Hematopoietic multipotent progenitor cell treated with erythropoietin and hydrocortisone succinate and interleukin-3 and kit ligand, for 17 days (in vitro differentiated cells): ENCODE results near the gene CMIP.

Experiments used
- DNase-seq: peaks from one replicate; pipeline ENCODE4 v3.0.0-alpha.2; 2015; ENCODE audit warnings: low spot score

CMIP gene

DNA sequence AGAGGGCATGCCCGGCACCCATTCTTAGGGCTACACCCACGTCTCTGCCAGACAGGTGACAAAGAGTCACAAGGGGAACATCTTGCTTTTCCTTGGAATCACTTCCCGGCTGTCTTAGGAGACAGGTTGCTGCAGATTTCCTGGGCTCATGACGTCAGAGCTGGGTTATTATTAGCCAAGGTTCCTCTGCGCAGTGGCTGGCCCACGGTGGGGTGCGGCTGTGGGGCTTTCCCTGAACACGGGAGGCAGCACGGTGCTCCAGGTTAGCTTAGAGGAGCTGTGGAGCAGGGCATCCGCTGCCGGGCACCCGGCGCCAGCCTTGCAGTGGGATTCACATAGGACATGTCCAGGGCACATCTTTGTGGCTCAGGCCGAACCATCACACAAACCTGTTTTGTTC lies 216.5 kb downstream of the CMIP start:
- DNase-seq, result no peak

- DNase-seq, result no peak
Observed at GRCh38 chr16:81664153-81664552, 219.5 kb downstream of the CMIP start.

DNA sequence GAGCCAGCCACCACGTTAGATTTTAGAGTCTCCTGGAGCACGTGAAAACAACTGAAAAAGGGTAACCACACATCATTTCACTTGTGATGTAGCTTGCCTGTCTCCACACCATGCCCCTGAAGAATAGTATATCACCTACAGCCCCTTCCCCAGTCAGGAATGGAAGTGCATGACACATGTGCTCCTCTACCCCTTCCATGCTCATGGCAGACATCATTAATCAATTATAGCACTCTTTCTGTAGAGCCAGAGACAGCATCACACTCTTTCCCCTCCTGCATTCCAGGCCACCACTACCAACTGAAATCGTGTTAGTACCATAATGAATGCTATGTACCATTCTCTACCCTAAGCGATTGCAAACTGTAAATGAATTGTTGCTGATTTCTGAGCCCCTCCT lies 221.0 kb downstream of the CMIP start:
- DNase-seq, result no peak

DNA sequence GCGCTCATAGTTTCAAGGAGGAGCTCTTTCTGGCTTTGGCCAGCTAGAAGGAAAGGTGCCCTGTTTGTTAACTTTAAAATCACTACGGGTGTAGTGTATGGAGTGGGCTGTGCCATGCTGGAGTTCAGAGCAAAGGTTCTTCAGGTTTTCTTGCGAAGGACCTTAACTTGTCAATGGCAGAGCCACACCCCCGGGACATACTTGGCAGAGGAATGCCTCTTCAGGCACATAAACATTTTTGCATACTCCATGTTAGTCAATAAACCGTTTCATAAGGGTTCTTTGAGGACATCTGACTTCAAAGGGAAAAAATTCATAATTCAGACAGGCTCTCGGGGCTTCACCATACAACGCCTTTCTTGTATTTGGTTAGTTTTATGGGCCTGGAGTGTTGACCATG lies 221.5 kb downstream of the CMIP start:
- no peak for DNase-seq

- DNase-seq, result no peak
Observed at GRCh38 chr16:81668243-81669097, 223.9 kb downstream of the CMIP start.

GRCh38 chr16:81669473-81670350 lies 225.1 kb downstream of the CMIP start:
- no peak for DNase-seq

GRCh38 chr16:81671738-81672597 lies 227.4 kb downstream of the CMIP start:
- no peak for DNase-seq

DNA sequence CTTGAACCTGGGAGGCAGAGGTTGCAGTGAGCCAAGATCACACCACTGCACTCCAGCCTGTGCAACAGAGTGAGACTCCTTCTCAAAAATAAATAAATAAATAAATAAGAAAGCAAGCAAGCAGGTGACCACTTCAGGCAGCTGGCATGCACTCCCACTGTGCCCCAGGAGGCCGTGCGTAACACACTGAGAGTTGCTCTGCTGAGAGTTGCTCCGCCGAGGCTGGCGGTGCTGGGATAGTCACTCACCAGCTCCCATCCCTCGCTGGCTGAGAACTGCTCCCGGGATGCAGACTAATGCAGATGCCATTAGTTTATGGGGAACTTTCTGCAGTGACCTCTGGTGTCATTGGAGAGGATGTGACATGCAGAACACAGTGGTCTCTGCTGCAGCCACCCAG lies 228.8 kb downstream of the CMIP start:
- no peak for DNase-seq

- DNase-seq, result no peak
Observed at GRCh38 chr16:81675662-81676061, 231.1 kb downstream of the CMIP start.

DNA sequence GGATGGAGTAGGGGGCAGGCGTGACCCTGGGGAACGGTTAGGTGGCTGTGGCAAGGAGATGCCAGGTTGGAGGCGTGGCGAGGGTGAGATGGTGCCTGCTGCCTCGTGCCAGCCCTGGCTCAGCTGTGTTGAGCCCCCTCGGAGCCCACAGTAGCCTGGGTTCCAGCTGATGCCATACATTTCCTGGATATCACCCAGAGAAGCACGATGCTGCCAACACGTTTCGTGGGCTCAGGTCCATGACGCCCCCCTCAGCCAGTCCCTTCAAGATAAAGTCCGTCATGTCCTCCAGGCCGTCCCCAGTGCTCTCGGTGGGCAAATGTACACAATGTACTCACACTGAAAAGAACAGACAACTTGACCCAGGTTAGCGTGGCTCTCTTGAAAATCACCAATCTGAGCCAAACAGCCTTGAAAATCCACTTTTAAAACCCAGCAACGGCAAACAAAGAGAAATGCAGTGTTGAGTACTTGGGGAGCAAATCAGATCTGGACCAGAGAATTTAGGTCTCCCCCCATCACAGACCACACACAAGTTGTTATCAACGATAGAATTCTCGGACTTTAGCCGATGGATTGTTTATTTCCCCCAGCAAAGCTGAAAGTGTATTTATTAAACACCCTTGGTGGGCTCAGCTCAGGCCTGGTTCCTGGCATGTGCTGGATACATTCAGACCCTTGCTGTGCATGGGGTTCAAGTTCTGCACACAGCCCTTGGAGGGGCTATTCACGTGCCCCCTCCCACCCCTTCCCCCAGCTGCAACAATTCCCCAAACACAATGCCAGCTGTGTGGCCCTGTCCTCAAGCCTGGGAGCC lies 231.7 kb downstream of the CMIP start:
- DNase-seq, result no peak

GRCh38 chr16:81676883-81677737 lies 232.5 kb downstream of the CMIP start:
- no peak for DNase-seq

- DNase-seq, result no peak
Observed at GRCh38 chr16:81678326-81679095, 233.9 kb downstream of the CMIP start.

- DNase-seq, result no peak
Observed at GRCh38 chr16:81679721-81680430, 235.3 kb downstream of the CMIP start.

DNA sequence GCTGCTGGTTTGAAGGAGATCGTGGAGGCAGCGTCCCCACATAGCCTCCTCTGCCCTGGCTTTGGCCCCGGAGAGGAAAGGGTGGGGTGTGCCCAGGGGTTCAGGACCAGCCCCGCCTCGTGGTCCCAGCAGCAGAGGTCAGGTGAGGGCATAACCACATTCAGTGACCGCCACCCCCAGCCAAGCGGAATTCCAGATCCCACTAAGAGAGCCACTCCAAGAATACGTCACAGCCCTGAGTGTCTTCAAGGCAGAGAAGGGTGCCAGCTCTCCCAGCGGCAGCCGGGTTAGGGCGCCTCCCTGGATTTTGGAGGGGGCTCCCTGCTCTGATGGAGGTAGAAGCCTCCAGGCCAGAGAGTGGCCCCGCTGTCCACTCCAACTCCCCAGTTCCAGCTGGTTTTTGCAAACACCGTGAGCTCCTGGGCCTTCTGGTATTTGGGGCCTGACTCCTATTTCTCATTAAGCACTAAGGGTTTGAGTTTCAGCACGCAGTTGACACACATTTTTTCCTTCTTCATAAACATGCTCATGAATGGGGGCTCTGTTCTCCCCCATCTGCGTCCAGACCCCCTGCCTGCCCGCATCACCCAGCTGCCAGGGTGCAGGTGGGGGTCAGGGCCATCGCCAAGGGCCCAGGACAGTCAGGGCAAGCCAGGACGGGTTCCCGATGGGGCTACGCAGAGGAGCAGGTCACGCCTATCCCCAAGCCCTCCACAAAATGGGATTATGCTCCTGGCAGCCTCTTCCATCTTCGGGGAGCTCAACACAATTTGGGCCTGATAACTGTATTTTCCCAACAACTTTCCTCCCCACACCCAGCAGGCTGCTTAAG lies 236.1 kb downstream of the CMIP start:
- DNase-seq, result no peak

DNA sequence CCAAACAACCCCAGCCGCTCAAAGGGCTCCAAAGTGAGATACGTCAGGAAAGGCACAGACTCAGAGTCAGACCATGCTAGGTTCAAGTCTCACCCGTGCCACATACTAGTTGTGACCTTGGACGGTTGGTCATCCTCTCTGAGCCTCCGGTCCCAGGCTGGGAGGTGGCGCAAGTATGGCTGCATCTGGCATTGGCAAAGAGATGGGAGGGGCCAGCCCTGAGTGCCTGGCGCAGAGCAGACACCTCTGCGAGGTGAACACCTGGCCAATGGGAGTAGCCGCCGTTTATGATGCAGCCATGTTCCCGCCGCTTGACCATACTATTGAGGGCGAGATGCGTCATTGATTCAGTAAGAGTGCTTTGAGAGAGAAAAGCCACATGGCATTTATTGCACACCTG lies 236.7 kb downstream of the CMIP start:
- no peak for DNase-seq

DNA sequence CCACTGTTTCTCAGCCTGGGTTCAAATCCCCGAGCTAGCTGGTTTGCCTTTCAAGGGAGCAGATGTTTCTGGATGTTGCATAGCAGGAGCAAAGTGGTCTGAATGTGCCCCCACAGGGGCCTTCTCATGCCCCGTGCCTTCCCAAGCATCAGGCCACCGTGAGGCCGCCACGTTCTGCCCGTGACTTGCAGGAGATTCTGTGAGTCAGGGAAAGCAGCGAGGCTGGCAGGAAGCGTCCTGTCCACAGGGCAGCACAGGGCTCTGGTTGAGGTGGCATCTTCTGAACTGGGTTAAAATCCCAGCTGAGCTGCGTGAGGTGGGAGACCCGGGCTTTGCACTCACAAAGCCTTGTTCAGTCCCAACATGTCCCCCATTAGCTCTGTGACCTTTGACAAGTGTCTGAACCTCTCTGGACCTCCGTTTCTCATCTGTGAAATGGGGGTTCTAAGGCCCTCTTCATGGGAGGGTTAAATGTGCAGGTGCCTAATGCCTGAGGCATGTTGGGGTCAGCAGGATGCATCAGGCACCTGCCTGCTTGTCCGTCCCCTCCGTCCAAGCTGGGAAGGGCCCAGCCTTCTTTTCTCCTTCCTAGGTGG lies 239.7 kb downstream of the CMIP start:
- DNase-seq, result no peak

GRCh38 chr16:81684901-81685300 lies 240.3 kb downstream of the CMIP start:
- no peak for DNase-seq
